Activated T-cell treated with anti-CD3 and anti-CD28 coated beads, Interleukin-2, amount 50 U/mL, for 24 hours (primary cell): ENCODE measurements around the gene AGMO.

Source experiments
- DNase-seq: peaks from one replicate; pipeline ENCODE4 v3.0.0-alpha.2; 2020
- H3K27ac Mint-ChIP-seq: 2 replicates; pipeline ENCODE4 v1.8.0; 2020; ENCODE audit warnings: mild to moderate bottlenecking, mixed read lengths
- H3K27me3 Mint-ChIP-seq: 2 replicates; pipeline ENCODE4 v1.8.0; 2020; ENCODE audit warnings: mixed read lengths
- H3K36me3 Mint-ChIP-seq: 2 replicates; pipeline ENCODE4 v1.8.0; 2020; ENCODE audit warnings: low read depth, mixed read lengths
- H3K4me1 Mint-ChIP-seq: 2 replicates; pipeline ENCODE4 v1.8.0; 2020; ENCODE audit warnings: low read depth, mixed read lengths
- H3K4me3 Mint-ChIP-seq: 2 replicates; pipeline ENCODE4 v1.8.0; 2020; ENCODE audit warnings: mild to moderate bottlenecking, moderate library complexity, mixed read lengths
- H3K9me3 Mint-ChIP-seq: 2 replicates; pipeline ENCODE4 v1.8.0; 2020; ENCODE audit warnings: mixed read lengths

The AGMO gene

DNA sequence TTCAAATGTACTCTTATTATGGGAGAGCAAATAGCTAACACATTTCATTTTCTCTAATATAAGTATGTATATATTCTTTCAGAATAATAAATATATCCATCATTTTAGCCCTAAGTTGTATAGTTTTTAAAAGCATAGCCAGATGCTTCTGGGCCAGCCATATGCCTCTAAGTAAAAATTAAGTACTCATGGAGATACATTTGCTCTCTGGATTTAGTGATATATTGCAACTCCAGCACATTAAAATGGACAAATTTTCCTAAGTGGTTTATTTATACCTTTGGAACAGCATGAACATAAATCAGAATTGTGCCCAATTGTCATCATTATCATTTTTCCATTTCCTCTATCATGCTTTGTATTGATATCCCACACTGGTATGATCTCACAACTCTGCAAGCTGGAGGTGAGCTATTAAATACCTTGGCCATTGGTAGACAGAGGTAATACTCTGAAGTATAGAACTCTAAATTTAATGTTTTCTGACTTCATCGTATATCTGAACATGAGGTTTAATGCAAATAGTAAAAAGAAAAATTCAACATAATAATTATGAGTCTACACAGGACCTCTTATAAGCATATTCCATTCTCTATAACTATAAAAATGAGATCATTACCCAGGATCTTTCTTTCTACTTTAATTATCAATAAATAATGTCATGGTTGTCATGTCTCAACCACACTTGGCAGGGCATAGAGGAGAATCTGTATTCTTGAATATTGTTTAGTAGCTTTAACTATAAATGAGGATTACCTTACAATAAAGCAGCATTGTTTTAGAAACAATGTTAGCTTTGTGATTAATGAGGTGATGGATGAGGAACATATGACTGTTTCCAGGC is 90.8 kb downstream of the AGMO start:
- no peak for DNase-seq
- H3K27ac Mint-ChIP-seq: no peak overlapping the region
- no peaks in the 10 kb centered on the region for H3K27me3 Mint-ChIP-seq
- peaks cover 4% of the 10 kb centered on the region for H3K9me3 Mint-ChIP-seq
- H3K4me1 Mint-ChIP-seq: no peaks in the 10 kb centered on the region
- no peaks in the 10 kb centered on the region for H3K36me3 Mint-ChIP-seq
- no peak overlapping the region for H3K4me3 Mint-ChIP-seq

DNA sequence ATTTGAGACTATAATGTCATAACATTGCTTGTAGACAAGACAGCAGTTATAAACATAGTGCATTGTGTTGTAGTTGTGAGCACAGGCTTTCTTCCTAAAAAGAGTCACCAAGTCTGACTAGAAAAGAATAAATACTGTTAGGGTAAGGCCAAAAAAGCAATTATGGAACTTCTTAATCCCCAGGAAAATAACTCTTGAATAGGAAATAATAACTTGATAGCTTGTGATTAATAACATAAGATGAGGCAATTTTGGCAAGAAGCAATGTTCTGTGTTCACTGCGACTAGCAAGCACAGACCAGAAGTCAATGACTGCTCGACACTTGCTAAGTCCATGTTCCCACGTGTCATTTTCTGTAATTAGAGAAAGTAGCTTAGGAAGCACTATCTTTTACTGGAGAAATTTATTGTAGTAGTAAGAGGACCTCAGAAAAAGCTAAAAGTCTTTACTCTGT is 97.1 kb downstream of the AGMO start:
- H3K27ac Mint-ChIP-seq: no peak overlapping the region
- no peaks in the 10 kb centered on the region for H3K27me3 Mint-ChIP-seq
- DNase-seq: no peak
- no peaks in the 10 kb centered on the region for H3K4me1 Mint-ChIP-seq
- peaks cover 2% of the 10 kb centered on the region for H3K9me3 Mint-ChIP-seq
- no peaks in the 10 kb centered on the region for H3K36me3 Mint-ChIP-seq
- no peak overlapping the region for H3K4me3 Mint-ChIP-seq

DNA sequence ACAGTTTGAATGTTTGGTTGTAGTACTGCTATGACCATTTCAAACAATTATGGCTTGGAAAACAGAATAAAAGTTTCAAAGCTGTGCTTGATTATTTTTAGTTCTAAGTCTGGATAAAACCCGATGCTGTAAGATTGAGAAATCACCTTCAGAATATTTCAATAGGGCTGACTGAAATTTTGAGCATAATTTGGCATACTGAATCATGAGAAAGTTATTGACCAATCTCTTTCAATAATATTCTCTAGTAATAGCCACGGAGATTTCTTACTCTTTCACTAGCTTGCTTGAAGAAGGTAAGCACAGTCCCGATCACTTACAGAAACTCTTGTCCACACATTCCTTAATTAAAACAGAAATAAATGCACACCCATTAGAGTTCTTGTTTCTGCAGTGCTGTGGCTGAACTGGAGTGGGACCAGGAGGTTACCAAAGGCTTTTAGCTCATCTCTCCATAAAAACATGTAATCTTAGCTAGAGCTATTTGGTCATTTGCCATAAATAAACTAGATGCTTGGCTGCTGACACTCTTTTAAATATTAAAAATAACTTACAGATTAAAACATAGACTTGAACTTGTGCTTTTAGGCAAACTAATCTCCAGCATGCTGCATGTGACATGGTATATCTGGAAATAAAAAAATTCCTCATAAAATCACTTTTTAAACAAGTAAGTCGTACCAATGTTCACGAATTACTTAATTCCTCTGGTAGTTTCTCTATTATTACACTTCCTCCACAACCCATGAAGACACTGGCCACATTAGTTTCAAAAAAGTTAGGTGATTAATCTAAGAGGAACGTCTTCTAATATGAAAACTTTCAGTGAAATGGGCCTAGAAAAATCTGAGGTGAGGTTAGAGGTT is 97.8 kb downstream of the AGMO start:
- H3K4me1 Mint-ChIP-seq: no peaks in the 10 kb centered on the region
- no peaks in the 10 kb centered on the region for H3K27me3 Mint-ChIP-seq
- no peak for DNase-seq
- H3K4me3 Mint-ChIP-seq: no peak overlapping the region
- peaks cover 2% of the 10 kb centered on the region for H3K9me3 Mint-ChIP-seq
- no peak overlapping the region for H3K27ac Mint-ChIP-seq
- H3K36me3 Mint-ChIP-seq: no peaks in the 10 kb centered on the region

DNA sequence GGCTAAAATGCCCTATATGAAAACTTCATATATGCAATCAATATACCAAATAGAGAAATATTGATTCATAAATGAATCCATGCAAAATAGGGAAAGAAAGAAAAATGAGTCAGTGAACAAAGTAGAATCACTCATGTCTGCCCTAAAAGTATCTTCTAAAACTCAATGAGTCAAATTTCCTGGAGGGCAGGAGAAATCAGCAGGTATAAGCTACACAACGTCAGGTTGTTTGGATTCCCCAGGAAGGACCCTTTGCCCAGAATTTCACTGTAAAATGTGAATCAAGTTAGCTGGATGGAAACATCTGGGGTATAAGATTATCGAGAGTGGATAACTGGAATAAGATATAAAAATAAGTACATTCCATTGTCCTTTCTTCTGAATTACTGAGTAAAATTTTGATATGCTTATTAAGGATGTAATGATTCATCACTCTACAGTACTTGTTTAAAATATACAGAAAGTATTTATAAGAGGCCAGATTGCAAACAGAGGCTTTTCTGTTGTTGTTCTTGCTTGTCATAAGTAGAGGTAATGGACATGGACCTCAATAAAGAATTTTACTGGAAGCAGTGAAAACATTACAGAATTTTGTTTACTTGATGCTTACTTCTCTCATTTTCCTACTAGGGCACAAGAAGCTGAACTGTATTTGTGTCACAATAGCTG is 99.0 kb downstream of the AGMO start:
- Mint-ChIP-seq H3K27ac (no peak overlapping the region), H3K4me3 (no peak overlapping the region), H3K9me3 (peaks cover 2% of the 10 kb centered on the region), H3K36me3 (no peaks in the 10 kb centered on the region), H3K27me3 (no peaks in the 10 kb centered on the region), H3K4me1 (no peaks in the 10 kb centered on the region)
- no peak for DNase-seq

DNA sequence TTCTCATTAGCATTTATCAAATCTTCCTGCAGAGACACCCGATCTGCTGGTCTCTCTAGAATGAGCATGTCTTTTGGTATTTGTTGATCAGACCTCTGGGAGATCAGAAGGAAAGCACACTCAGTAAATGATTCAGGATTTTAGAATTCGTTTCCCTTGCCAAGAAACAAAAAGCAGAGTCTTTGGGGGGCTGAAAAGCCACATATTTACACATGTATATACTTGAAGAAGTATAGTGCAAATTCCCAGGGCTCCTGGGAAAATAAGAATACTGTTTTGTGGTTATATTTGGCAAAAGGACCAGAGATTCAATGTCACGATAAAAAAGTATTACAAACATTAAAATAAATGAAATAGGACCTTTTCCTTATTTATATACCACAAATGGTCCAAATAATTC is 100.2 kb downstream of the AGMO start:
- no peak for DNase-seq

DNA sequence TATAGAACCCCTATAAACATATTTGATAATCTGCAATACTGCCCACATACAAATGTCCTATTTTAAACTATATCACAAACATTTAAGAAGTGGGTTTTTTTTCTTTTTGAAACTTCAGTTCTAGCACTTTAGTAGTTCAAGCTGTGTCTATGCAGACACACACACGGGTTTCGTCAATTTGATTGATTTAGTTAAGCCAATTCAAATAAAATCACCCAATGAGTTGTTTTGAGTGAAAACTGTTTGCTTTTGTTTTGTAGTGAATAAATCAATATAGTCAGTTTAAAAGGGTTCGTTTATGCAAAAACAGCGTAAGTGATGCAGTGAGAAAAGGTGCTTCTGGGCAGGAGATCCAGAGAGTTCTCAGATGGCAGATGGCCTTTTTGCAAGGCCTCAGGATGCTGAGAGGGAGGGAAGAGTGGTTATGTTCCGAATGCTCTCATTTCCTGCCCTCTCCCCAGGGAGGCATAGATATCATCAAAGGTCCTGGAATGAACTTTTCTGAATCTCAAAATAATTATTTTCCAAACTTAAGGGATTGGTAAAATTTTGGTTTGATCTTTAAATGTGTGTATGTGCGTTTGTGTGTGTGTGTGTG is 102.7 kb downstream of the AGMO start:
- no peak for DNase-seq
- no peak overlapping the region for H3K27ac Mint-ChIP-seq

More for the DNA sequence above, 100.2 kb downstream of the AGMO start:
- no peaks in the 10 kb centered on the region for H3K36me3 Mint-ChIP-seq
- no peaks in the 10 kb centered on the region for H3K27me3 Mint-ChIP-seq
- no peaks in the 10 kb centered on the region for H3K4me1 Mint-ChIP-seq
- no peak overlapping the region for H3K4me3 Mint-ChIP-seq
- H3K9me3 Mint-ChIP-seq: peaks cover 2% of the 10 kb centered on the region
- H3K27ac Mint-ChIP-seq: no peak overlapping the region

DNA sequence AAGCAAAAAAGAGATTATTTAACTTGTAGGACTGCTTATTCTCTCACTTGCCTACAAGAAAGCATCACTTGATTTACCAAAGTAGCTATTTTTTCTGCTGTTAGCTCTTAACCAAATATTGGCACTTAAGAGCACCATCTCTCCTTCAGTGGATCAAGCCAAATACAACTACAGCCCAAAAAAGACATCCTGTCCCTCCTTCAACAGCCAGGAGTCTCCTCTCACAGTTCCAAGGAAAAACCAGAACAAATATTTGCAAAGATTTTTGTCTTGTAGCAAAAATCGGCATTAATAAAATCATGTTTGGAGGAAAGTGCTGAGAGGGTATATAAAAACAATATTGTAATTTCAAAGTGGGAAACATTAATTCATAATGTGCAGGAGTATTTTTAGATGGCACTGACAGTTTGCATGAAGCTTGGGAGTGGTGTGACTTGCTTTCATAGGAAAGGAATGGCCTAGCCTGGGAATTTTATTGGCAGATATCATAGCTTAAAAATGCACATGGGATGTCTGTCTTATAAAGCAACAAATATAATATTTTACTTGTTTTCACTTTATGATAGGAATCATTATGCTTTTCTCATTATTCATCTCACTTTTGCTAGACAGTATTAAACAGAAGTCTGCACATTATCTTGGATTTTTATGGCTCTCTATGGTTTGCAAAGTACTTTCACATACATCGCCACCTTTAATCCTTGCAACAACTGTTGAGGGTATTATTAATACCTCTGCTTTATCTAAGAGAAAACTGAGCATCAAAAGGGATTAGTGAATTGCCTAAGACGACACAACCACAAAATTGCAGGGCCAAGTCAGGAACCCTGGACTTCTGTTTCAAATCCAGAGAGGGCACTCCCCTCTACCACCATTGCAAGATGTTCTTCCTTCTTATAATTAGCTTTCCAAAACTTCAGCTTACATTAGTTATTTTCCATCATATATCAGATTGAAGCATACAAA is 103.5 kb downstream of the AGMO start:
- no peak overlapping the region for H3K4me3 Mint-ChIP-seq
- no peaks in the 10 kb centered on the region for H3K36me3 Mint-ChIP-seq
- peaks cover 2% of the 10 kb centered on the region for H3K9me3 Mint-ChIP-seq
- DNase-seq: no peak
- no peak overlapping the region for H3K27ac Mint-ChIP-seq
- H3K4me1 Mint-ChIP-seq: no peaks in the 10 kb centered on the region
- no peaks in the 10 kb centered on the region for H3K27me3 Mint-ChIP-seq

More for the DNA sequence above, 102.7 kb downstream of the AGMO start:
- no peaks in the 10 kb centered on the region for H3K4me1 Mint-ChIP-seq
- H3K27me3 Mint-ChIP-seq: no peaks in the 10 kb centered on the region
- H3K4me3 Mint-ChIP-seq: no peak overlapping the region
- H3K36me3 Mint-ChIP-seq: no peaks in the 10 kb centered on the region
- H3K9me3 Mint-ChIP-seq: peaks cover 2% of the 10 kb centered on the region

DNA sequence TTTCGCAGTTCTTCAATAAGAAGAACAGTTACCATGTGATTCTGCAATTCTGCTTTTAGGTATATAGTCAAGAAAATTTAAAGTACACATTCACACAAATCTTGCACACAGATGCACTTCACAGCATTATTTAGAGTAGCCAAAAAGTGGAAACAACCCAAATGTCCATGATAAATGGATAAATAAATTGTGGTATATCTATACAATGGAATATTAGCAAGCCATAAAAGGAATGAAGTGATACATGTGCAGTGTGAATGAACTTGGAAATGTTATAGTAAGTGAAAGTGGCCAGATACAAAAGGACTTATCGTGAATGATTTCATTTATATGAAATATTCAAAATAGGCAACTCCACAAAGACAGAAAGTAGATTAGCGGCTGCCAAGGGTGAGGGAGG is 109.1 kb downstream of the AGMO start:
- Mint-ChIP-seq H3K36me3 (no peaks in the 10 kb centered on the region), H3K4me1 (no peaks in the 10 kb centered on the region), H3K27me3 (no peaks in the 10 kb centered on the region), H3K27ac (no peak overlapping the region), H3K4me3 (no peak overlapping the region), H3K9me3 (peaks cover 3% of the 10 kb centered on the region)
- DNase-seq: no peak

DNA sequence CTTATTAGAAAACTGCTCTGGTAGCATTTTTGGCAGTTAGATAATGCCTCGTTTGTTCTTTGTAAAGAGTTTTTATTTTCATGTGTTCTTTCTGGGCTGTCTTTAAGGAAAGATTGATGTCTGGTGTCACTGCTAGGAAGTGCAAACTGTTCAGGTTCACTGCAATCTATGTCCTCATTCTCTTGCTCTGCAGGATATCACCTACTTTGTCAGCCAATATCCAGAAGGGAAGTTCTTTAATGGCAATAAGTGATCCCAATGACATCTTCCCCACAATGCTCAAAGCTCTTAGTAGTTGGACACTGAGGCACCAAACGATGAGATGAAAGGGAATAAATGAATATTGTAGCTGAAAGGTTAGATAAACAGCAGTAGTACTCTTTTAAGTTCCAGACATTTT is 115.1 kb downstream of the AGMO start:
- Mint-ChIP-seq H3K9me3 (peaks cover 6% of the 10 kb centered on the region), H3K36me3 (no peaks in the 10 kb centered on the region), H3K27ac (no peak overlapping the region), H3K4me1 (no peaks in the 10 kb centered on the region), H3K4me3 (no peak overlapping the region), H3K27me3 (no peaks in the 10 kb centered on the region)
- DNase-seq: no peak

DNA sequence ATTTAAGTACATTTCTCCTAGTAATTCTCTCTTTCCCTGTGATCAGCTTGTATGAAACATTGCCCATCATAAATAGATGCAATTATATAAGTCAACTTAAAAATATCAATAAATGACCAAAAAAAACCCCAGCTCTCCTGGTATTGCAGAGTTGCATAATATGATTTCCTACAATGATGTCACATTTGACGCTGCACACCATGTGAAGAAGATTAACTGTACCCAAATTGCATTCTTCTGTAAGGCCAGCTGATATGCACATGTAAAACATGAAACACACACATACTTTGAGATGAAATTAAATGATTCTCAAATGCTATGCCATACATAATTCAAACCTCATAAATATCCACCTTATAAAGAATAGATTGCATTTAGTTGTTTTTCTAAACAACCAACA is 115.5 kb downstream of the AGMO start:
- no peak for DNase-seq
- Mint-ChIP-seq H3K9me3 (peaks cover 6% of the 10 kb centered on the region), H3K36me3 (no peaks in the 10 kb centered on the region), H3K27me3 (no peaks in the 10 kb centered on the region), H3K27ac (no peak overlapping the region), H3K4me1 (no peaks in the 10 kb centered on the region), H3K4me3 (no peak overlapping the region)

DNA sequence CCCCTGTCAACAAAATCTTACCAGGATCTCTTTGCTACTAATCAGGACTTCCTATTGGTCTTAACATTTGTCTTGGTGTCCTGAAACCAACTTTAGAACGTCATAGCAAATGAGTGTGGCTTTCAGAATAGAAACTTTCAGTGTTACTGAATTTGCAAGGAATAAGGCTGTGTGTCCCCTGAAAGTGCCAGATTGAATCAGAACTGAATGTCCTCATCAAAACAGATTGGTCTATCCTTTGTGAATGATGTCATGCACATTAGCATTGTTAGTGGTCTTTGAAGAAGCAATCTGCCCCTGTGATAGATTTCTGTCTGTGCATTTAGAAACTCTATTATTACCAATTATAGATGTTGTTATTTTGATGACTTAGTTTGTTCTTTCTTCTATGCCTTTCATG is 119.9 kb downstream of the AGMO start:
- no peak overlapping the region for H3K4me3 Mint-ChIP-seq
- no peak overlapping the region for H3K27ac Mint-ChIP-seq
- peaks cover 6% of the 10 kb centered on the region for H3K9me3 Mint-ChIP-seq
- no peak for DNase-seq
- H3K27me3 Mint-ChIP-seq: no peaks in the 10 kb centered on the region
- H3K4me1 Mint-ChIP-seq: no peaks in the 10 kb centered on the region
- no peaks in the 10 kb centered on the region for H3K36me3 Mint-ChIP-seq

DNA sequence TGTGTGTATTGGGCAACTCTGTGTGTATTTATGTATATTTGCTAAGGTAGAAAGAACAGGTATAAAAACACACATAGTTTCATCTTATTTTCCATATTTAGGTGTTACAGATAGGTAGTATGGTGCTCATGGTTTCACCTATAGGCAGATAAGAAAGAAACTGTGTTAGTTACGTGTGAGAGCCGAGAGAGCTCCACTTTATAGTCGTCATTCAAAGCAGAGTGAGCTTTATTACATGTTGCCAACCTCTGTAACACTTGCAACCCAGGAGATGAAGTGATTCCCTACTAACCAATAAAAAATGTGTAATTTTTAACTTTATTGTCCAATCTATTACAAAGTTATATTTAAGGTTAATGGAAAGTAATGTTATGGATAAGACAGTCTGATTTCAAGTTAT is 121.3 kb downstream of the AGMO start:
- Mint-ChIP-seq H3K27me3 (no peaks in the 10 kb centered on the region), H3K36me3 (no peaks in the 10 kb centered on the region), H3K9me3 (peaks cover 2% of the 10 kb centered on the region), H3K4me1 (no peaks in the 10 kb centered on the region), H3K4me3 (no peak overlapping the region), H3K27ac (no peak overlapping the region)
- no peak for DNase-seq

DNA sequence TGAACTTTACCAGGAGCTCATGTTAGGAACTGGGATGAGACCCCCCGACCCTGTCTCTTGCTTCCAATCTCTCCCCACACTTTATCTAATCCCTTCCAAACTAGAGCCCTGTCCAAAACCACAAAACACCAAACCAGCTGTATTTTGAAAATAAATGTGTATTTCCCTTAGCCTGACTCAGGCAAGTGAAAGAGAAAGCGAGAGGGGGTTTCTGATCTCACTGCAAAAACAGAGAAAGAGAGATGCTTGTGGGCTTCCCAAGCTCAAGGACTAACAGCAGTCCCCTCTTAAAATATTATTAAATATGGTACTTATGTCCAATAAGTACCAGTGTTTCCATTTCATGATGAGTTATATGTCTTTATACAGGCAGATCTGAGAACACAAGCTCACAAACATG is 122.0 kb downstream of the AGMO start:
- peaks cover 2% of the 10 kb centered on the region for H3K9me3 Mint-ChIP-seq
- no peak overlapping the region for H3K27ac Mint-ChIP-seq
- DNase-seq: no peak
- H3K27me3 Mint-ChIP-seq: no peaks in the 10 kb centered on the region
- no peak overlapping the region for H3K4me3 Mint-ChIP-seq
- H3K36me3 Mint-ChIP-seq: no peaks in the 10 kb centered on the region
- H3K4me1 Mint-ChIP-seq: no peaks in the 10 kb centered on the region
